HEK293 (cell line): Measurements from ENCODE around the gene FAM168B.

Source experiments
- CTCF ChIA-PET: fragments of 350-600 bp; formaldehyde crosslinking; extraction: SDS; loops from one replicate; lab custom pipeline; 2021; ENCODE audit warnings: antibody characterized with exemption; lab: Yijun Ruan, JAX
- POLR2A ChIA-PET: fragments of 300-600 bp; formaldehyde crosslinking; extraction: SDS; loops from one replicate; lab custom pipeline; 2020; ENCODE audit warnings: antibody characterized with exemption, inconsistent platforms; lab: Yijun Ruan, JAX
- H3K27ac ChIP-seq: fragments of 200-500 bp; sonication (Bioruptor generic); 2 replicates; pipeline ENCODE4 v1.5.1; 2014; ENCODE audit warnings: low read depth, low read length, control low read depth, inconsistent platforms; ENCODE audit errors: extremely low read depth
- H3K36me3 ChIP-seq, 2 experiments: fragments of 200-500 bp in 1 of 2; sonication (Bioruptor generic) in 1 of 2; 1 replicate in 1 of 2; 2 replicates in 1 of 2; pipeline ENCODE4 v1.5.1; 2014 to 2017; ENCODE audit warnings: inconsistent platforms in 2 of 2, low read length in 2 of 2; ENCODE audit not compliant: control insufficient read depth in 2 of 2, insufficient read depth in 1 of 2
- H3K4me1 ChIP-seq: fragments of 200-500 bp; sonication (Bioruptor generic); 2 replicates; pipeline ENCODE4 v1.5.1; 2014; ENCODE audit warnings: mild to moderate bottlenecking, low read length, inconsistent platforms; ENCODE audit not compliant: control insufficient read depth, insufficient read depth
- H3K4me3 ChIP-seq: 2 replicates; pipeline ENCODE4 v1.5.1; 2011; ENCODE audit warnings: low read depth, mild to moderate bottlenecking, control low read depth, low read length, moderate library complexity
- H3K9me3 ChIP-seq: fragments of 200-500 bp; sonication (Bioruptor generic); 2 replicates; pipeline ENCODE4 v1.5.1; 2014; ENCODE audit warnings: low read depth, low read length, inconsistent platforms; ENCODE audit not compliant: control insufficient read depth, insufficient read depth
- CTCF ChIP-seq: fragments of 450-650 bp; formaldehyde crosslinking; IDR thresholded peaks from 2 replicates; pipeline ENCODE4 v1.5.1; 2016; ENCODE audit warnings: missing biosample characterization, missing genetic modification characterization
- GLIS2 ChIP-seq: fragments of 450-650 bp; formaldehyde crosslinking; IDR thresholded peaks from 2 replicates; pipeline ENCODE4 v1.5.1; 2016; ENCODE audit warnings: missing biosample characterization, missing genetic modification characterization
- KLF7 ChIP-seq: fragments of 450-650 bp; formaldehyde crosslinking; IDR thresholded peaks from 2 replicates; pipeline ENCODE4 v1.5.1; 2016; ENCODE audit warnings: missing biosample characterization, missing genetic modification characterization, borderline replicate concordance
- ZNF169 ChIP-seq: fragments of 450-650 bp; formaldehyde crosslinking; IDR thresholded peaks from 2 replicates; pipeline ENCODE4 v1.5.1; 2016; ENCODE audit warnings: missing biosample characterization, missing genetic modification characterization
- ZNF221 ChIP-seq: fragments of 450-650 bp; formaldehyde crosslinking; IDR thresholded peaks from 2 replicates; pipeline ENCODE4 v1.5.1; 2017; ENCODE audit warnings: missing biosample characterization, missing genetic modification characterization, borderline replicate concordance
- ZNF223 ChIP-seq: fragments of 450-650 bp; formaldehyde crosslinking; IDR thresholded peaks from 2 replicates; pipeline ENCODE4 v1.5.1; 2016; ENCODE audit warnings: missing biosample characterization, missing genetic modification characterization
- ZNF341 ChIP-seq: fragments of 450-650 bp; formaldehyde crosslinking; IDR thresholded peaks from 2 replicates; pipeline ENCODE4; 2016; ENCODE audit warnings: low read depth, missing biosample characterization, missing genetic modification characterization
- ZNF354C ChIP-seq: fragments of 450-650 bp; formaldehyde crosslinking; IDR thresholded peaks from 2 replicates; pipeline ENCODE4 v1.5.1; 2016; ENCODE audit warnings: missing biosample characterization, missing genetic modification characterization, low read depth, borderline replicate concordance
- ZNF366 ChIP-seq: fragments of 450-650 bp; formaldehyde crosslinking; conservative IDR thresholded peaks from 2 replicates; pipeline ENCODE4 v1.5.1; 2016; ENCODE audit warnings: missing biosample characterization, missing genetic modification characterization
- ZNF426 ChIP-seq: fragments of 450-650 bp; formaldehyde crosslinking; IDR thresholded peaks from 2 replicates; pipeline ENCODE4 v1.5.1; 2017; ENCODE audit warnings: missing biosample characterization, missing genetic modification characterization, mild to moderate bottlenecking, inconsistent platforms, moderate library complexity
- ZNF529 ChIP-seq: fragments of 450-650 bp; formaldehyde crosslinking; IDR thresholded peaks from 2 replicates; pipeline ENCODE4 v1.5.1; 2017; ENCODE audit warnings: missing genetic modification characterization, missing biosample characterization; ENCODE audit not compliant: insufficient replicate concordance
- ZNF530 ChIP-seq: fragments of 450-650 bp; formaldehyde crosslinking; IDR thresholded peaks from 2 replicates; pipeline ENCODE4 v1.5.1; 2016; ENCODE audit warnings: low read depth, missing biosample characterization, missing genetic modification characterization
- ZNF654 ChIP-seq: fragments of 450-650 bp; formaldehyde crosslinking; IDR thresholded peaks from 2 replicates; pipeline ENCODE4 v1.5.1; 2016; ENCODE audit warnings: low read depth, missing biosample characterization, missing genetic modification characterization
- ZSCAN5A ChIP-seq: fragments of 450-650 bp; formaldehyde crosslinking; IDR thresholded peaks from 2 replicates; pipeline ENCODE4 v1.5.1; 2016; ENCODE audit warnings: missing biosample characterization, missing genetic modification characterization
- TF ChIP-seq, protein P1 (sequence below): fragments of 450-650 bp; formaldehyde crosslinking; IDR thresholded peaks from 2 replicates; pipeline ENCODE4 v1.5.1; 2016; ENCODE audit warnings: missing biosample characterization, missing genetic modification characterization
- TF ChIP-seq, protein P2 (sequence below): fragments of 450-650 bp; formaldehyde crosslinking; IDR thresholded peaks from 2 replicates; pipeline ENCODE4 v1.5.1; 2017; ENCODE audit warnings: missing biosample characterization, missing genetic modification characterization

Gene FAM168B

DNA sequence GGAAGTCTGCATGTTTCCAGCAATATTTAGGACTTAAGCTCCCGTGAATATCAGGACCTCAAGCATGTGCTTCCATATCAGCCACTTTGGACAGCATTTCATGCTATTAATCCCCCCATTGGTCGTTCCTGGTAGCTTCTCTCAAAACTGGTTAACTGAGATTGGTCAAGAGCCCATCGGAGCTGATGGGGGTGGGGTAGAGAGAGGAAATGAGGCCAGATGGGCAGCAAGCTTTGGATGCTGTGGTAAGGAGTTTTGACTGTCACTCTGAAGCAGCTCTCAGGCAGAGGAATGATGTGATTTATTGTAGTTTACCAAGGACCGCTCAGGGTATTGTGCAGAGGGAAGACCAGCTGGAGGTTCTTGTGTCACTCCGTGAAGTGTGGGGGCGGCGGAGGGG is 81.8 kb downstream of the FAM168B start:
- H3K27ac ChIP-seq, result no peak overlapping the region
- POLR2A ChIA-PET, result no interaction called here
- no peak for TF ChIP-seq ZNF529 (tag by site-specific recombination)
- no peak for TF ChIP-seq GLIS2
- TF ChIP-seq ZNF530, result no peak
- no peak for TF ChIP-seq ZNF366 (tag by site-specific recombination)
- TF ChIP-seq, protein P1, sequence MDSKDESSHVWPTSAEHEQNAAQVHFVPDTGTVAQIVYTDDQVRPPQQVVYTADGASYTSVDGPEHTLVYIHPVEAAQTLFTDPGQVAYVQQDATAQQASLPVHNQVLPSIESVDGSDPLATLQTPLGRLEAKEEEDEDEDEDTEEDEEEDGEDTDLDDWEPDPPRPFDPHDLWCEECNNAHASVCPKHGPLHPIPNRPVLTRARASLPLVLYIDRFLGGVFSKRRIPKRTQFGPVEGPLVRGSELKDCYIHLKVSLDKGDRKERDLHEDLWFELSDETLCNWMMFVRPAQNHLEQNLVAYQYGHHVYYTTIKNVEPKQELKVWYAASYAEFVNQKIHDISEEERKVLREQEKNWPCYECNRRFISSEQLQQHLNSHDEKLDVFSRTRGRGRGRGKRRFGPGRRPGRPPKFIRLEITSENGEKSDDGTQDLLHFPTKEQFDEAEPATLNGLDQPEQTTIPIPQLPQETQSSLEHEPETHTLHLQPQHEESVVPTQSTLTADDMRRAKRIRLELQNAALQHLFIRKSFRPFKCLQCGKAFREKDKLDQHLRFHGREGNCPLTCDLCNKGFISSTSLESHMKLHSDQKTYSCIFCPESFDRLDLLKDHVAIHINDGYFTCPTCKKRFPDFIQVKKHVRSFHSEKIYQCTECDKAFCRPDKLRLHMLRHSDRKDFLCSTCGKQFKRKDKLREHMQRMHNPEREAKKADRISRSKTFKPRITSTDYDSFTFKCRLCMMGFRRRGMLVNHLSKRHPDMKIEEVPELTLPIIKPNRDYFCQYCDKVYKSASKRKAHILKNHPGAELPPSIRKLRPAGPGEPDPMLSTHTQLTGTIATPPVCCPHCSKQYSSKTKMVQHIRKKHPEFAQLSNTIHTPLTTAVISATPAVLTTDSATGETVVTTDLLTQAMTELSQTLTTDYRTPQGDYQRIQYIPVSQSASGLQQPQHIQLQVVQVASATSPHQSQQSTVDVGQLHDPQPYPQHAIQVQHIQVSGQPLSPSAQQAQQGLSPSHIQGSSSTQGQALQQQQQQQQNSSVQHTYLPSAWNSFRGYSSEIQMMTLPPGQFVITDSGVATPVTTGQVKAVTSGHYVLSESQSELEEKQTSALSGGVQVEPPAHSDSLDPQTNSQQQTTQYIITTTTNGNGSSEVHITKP (tag by site-specific recombination), result no peak
- no peak for TF ChIP-seq CTCF (tag by site-specific recombination)
- no peak for TF ChIP-seq ZNF426 (tag by site-specific recombination)
- no peak for TF ChIP-seq ZNF354C (tag by site-specific recombination)
- no peak for TF ChIP-seq ZNF341
- no peak for TF ChIP-seq ZNF223 (tag by site-specific recombination)
- TF ChIP-seq ZSCAN5A (tag by site-specific recombination), result no peak
- TF ChIP-seq ZNF169 (tag by site-specific recombination), result no peak

DNA sequence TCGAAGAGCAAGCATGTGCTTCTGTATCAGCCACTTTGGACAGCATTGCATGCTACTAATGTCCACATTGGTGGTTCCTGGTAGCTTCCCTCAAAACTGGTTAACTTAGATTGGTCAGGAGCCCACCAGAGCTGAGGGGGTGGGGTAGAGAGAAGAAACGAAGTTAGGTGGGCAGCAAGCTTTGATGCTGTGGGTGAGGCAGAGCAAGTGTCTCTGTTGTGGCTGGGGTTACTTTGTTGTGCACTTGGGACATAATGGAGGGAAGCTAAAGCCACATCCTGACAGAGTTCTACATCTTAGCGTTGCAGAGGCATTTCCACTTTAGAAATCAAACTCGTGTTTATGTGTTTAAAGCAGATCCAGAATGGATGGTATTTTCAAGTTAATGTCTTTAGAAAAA is 82.7 kb downstream of the FAM168B start:
- H3K4me1 ChIP-seq, result no peaks in the 10 kb centered on the region
- ChIA-PET POLR2A (no interaction called here), CTCF (interaction anchor here (0.6 to 1.7 kb wide), 2 partner anchors 16 to 675 kb away, joined by 4 to 6 read pairs; no protein-coding TSS in a partner anchor)
- H3K4me3 ChIP-seq, result no peak overlapping the region
- TF ChIP-seq ZNF221 (tag by site-specific recombination) (no peak), ZNF654 (tag by site-specific recombination) (no peak), KLF7 (tag by site-specific recombination) (no peak)
- TF ChIP-seq, protein P2, sequence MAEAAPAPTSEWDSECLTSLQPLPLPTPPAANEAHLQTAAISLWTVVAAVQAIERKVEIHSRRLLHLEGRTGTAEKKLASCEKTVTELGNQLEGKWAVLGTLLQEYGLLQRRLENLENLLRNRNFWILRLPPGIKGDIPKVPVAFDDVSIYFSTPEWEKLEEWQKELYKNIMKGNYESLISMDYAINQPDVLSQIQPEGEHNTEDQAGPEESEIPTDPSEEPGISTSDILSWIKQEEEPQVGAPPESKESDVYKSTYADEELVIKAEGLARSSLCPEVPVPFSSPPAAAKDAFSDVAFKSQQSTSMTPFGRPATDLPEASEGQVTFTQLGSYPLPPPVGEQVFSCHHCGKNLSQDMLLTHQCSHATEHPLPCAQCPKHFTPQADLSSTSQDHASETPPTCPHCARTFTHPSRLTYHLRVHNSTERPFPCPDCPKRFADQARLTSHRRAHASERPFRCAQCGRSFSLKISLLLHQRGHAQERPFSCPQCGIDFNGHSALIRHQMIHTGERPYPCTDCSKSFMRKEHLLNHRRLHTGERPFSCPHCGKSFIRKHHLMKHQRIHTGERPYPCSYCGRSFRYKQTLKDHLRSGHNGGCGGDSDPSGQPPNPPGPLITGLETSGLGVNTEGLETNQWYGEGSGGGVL, result no peak
- no peaks in the 10 kb centered on the region for H3K9me3 ChIP-seq
- no peak overlapping the region for H3K27ac ChIP-seq
- H3K36me3 ChIP-seq, result no peaks in the 10 kb centered on the region

More for the DNA sequence above, 81.8 kb downstream of the FAM168B start:
- H3K4me1 ChIP-seq, result no peaks in the 10 kb centered on the region
- CTCF ChIA-PET, result interaction anchor here (1.7 kb wide), 1 partner anchor 17 kb away, joined by 4 read pairs; no protein-coding TSS in a partner anchor
- no peaks in the 10 kb centered on the region for H3K9me3 ChIP-seq
- no peaks in the 10 kb centered on the region for H3K36me3 ChIP-seq
- no peak overlapping the region for H3K4me3 ChIP-seq
